Mammary epithelial cell (primary cell): Measurements from ENCODE around the gene SLC50A1.

Source experiments
- CTCF ChIP-seq, 2 donors: IDR thresholded peaks in 1 of 2; conservative IDR thresholded peaks in 1 of 2; 2 replicates each; pipeline ENCODE4 v1.5.1; 2011 to 2012; ENCODE audit warnings: inconsistent platforms in 2 of 2, low read length in 2 of 2, mild to moderate bottlenecking in 2 of 2, control low read depth in 1 of 2, low read depth in 1 of 2; ENCODE audit not compliant: insufficient read depth in 1 of 2; ENCODE audit errors: extremely low read depth in 1 of 2
- EZH2 ChIP-seq: IDR thresholded peaks from 2 replicates; pipeline ENCODE4 v1.6.1; 2012; ENCODE audit warnings: low read length, inconsistent platforms, borderline replicate concordance

GRCh38 chr1:155086128-155086741 lies 49.4 kb upstream of the SLC50A1 start:
- TF ChIP-seq CTCF (conservative IDR thresholded peaks at IDR 0.05 in 1 of 2, IDR thresholded peaks at IDR 0.05 in 1 of 2; ENCODE audit: extremely low read depth in 1 of 2, insufficient read depth in 1 of 2, low read depth in 1 of 2, low read length in 2 of 2) (peak; percentile 86 to 91), EZH2 (no peak)
